Vagina (tissue), 2 donors: Measurements from ENCODE around the gene DPF3.

Experiments used
- CTCF ChIP-seq, 3 experiments: fragments of 450-650 bp in 2 of 3; fragments of 200-600 bp in 1 of 3; sonication (generic) in 1 of 3; IDR thresholded peaks; one replicate each; pipeline ENCODE4 v1.5.1; 2017 to 2019; ENCODE audit warnings: antibody characterized with exemption in 3 of 3, mild to moderate bottlenecking in 2 of 3, moderate library complexity in 2 of 3
- POLR2A ChIP-seq, 2 donors: fragments of 450-650 bp; IDR thresholded peaks; one replicate each; pipeline ENCODE4 v1.6.1; 2017; ENCODE audit warnings: antibody characterized with exemption in 2 of 2, mild to moderate bottlenecking in 2 of 2, moderate library complexity in 2 of 2
- POLR2AphosphoS5 ChIP-seq, 2 donors: sonication (generic); formaldehyde crosslinking; IDR thresholded peaks; one replicate each; pipeline ENCODE4 v1.9.0; 2017; ENCODE audit warnings: antibody characterized with exemption in 2 of 2, mild to moderate bottlenecking in 2 of 2, low read depth in 1 of 2; ENCODE audit not compliant: insufficient read depth in 1 of 2

- TF ChIP-seq POLR2A (IDR thresholded peaks at IDR 0.05) (no peak), CTCF (IDR thresholded peaks at IDR 0.05) (no peak), POLR2AphosphoS5 (IDR thresholded peaks at IDR 0.05; ENCODE audit: insufficient read depth in 1 of 2, low read depth in 1 of 2) (no peak)
Observed at GRCh38 chr14:72800296-72800695, 93.6 kb downstream of the DPF3 start.
